Kasumi-1 (cell line): Measurements from ENCODE around the gene DDX19B.
"Not testable (repeated sequence)": the region's sequence is repeated elsewhere in the genome, so short reads cannot be mapped to it uniquely, and the experiment has no call there.

Experiments
- DNase-seq, 2 experiments: peaks; one replicate each; lab custom pipeline; 2025; lab: John Stamatoyannopoulos, UW

DDX19B gene

DNA sequence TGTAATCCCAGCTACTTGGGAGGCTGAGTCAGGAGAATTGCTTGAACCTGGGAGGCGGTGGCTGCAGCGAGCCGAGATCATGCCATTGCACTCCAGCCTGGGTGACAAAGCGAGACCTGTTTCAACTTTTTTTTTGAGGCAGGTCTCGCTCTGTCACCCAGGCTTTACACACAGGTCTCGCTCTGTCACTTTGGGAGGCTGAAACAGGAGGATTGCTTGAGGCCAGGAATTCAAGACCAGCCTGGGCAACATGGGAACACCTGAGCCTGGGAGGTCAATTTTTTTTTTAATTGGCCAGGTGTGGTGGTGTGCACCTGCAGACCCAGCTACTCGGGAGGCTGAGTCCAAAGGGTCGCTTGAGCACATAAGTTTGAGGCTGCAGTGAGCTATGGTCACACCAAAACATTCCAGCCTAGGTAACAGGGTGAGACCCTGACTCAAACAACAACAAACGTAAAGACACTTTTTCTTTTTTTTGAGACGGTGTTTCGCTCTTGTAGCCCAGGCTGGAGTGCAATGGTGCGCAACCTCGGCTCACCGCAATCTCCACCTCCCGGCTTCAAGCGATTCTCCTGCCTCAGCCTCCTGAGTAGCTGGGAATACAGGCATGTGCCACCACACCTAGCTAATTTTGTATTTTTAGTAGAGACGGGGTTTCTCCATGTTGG is 11.5 kb upstream of the DDX19B start:
- not testable (repeated sequence) for DNase-seq

DNA sequence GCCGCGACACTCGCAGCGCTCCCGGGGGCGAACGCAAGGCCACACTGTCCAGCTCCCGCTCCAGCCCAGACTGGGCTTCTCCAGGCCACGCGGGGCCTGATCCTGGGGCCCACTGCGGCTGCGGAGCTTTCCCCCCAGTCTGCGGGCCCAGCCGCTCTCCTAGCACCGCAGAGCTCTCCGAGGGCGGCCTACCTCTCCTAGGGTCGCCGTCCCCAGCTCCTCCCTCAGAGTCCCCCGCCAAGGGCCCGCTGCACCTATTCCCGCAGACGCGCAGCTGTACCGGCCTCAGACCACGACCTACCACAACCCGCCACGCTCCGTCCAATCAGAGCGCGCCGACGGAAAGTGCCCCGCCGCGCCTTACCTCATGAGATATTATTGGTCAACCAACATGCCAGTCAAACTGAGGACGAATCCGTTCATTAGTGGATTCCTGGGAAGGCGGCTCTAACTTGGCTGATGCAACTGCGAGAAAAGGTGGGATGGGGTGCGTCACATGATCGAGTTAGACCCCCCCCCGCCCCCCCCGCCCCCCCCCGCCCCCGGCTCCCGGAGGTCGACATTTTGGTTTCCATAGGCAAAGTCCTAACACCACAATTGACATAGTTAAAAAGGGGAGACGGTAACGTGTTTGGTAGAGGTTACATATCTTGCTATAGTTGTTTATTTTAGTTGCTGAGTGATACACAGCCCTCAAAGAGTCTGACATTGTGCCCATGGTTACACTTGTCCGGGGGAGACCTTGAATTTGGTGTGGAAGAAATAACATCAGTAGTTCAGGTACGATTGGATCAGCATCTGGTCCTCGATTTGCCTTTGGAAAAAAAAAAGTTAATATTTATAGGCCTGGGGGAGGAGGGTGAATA is 9.5 kb upstream of the DDX19B start, which contains the start of gene AARS1:
AARS1 (minus strand) TSS at position 278 of the 866 bp plus-strand sequence. CDS start 6,743 bp downstream, outside the sequence.
- peak; percentile 97 to 99 for DNase-seq

DNA sequence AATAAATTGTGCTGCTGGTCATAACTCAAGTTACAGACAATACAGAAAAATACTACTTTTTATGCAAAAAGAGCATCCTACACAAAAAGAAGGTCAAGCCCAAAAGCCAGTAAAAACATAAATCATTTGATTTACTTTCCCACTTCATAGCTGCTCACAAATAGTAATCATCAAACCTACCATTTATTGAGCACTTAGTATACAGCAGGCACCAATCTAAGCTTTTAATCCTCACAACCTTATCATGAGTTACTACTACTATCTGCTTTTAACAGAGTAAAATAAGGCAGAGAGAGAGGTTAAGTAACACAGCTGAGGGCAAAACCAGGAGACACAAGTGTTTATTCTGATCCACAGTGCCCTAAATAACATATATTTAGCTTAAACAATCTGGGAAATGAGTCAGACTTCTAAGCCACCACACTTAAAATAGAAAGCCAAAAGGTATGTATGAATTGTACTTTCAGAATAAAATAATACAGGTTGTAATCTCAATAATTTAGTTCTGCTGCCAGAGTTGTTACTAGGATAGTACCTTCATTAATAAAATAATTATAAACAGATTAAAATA is 8.0 kb upstream of the DDX19B start:
- DNase-seq = no peak

DNA sequence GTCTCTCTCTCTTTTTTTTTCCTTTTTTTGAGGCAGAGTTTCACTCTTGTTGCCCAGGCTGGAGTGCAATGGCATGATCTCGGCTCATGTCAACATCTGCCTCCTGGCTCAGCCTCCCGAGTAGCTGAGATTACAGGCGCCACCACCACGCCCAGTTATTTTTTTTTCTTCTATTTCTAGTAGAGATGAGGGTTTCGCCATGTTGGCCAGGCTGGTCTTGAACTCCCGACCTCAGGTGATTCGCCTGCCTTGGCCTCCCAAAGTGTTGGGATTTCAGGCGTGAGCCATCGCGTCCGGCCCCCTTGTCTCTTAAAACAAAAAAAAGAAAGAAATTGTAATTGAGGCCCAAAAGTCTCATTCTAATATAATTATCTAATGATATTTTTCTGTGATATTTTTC is 6.8 kb upstream of the DDX19B start:
- DNase-seq = not testable (repeated sequence)

DNA sequence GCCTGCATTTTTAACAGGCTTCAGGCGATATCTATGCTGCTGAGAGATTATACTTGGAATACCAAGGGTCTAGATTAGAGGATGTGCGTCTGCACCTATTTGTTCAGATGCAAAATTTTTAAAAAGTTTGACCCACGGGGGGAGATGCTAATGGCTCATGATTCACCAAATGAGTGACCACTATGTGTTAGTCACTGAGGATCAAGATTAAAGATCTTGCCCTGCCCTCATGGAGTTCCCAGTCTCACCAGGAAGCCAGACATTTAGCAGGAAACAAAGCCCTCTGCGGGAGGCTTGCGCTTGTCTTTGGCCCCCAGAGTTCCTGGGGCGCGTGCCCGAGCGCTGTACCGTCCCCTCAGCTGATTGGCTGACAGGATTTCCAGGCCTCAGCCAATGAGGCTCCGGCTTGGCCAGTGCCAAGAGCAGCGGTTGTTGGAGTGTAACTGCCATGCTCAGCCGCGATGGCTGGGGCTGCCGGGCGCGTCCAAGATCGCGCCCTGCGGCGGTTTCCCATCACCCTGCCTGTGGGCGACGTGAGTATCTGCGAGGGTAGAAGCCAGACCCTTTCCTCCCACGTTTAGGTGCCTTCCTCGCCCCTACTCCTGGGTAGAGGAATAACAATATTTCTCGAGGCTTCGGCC is 4.5 kb upstream of the DDX19B start:
- DNase-seq = no peak

DNA sequence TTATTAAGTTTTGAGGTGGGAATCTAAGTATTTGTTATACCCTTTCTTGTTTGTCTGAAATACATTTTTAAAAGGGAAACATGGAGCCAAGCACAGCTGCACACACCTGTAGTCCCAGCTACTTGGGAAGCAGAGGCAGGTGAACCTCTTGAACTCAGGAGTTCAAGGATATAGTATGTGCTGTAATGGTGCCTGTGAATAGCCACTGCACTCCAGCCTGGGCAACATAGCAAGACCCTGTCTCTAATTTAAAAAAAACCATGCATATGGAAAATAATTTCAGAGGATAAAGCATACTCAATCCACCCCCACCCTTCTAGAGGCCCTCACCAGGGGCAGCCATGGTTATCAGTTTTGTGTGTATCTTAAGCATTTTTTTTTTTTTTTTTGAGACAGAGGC is 3.4 kb upstream of the DDX19B start:
- DNase-seq = no peak

DNA sequence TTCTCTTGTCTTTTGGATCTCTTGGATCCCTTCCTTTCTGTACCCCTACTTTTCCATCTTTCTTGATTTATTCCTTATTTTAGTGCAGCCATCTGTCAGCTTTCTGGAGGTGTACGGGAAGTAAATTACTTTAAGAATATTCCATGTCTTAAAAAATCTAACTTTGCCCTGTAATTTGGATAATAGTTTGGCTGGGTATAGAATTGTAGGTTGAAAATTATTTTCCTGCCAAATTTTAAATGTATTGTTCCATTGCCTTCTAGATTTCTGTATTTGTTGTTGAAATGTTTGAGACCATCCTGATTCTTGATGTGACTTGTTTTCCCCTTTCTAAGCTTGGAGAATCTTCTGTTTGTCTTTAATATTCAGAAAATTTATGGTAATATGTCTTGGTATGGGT is 2.1 kb downstream of the DDX19B start:
- DNase-seq = no peak

DNA sequence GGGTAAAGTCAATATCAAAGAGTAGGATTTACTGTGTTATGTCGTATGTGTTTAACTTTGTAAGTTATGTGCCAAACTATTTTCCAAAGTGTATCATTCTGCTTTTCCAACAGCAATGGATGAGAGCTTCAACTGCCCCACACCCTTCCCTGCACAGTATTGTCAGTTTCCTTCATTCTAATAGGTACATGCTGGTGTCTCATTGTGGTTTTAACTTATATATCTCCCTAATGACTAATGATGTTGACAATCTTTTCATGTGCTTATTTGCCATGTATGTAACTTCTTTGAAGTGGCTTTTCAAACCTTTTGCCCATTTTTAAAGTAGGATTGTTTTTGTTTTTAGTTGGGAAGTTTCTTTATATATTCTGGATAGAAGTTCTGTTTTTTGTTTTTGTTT is 3.8 kb downstream of the DDX19B start:
- DNase-seq = no peak

DNA sequence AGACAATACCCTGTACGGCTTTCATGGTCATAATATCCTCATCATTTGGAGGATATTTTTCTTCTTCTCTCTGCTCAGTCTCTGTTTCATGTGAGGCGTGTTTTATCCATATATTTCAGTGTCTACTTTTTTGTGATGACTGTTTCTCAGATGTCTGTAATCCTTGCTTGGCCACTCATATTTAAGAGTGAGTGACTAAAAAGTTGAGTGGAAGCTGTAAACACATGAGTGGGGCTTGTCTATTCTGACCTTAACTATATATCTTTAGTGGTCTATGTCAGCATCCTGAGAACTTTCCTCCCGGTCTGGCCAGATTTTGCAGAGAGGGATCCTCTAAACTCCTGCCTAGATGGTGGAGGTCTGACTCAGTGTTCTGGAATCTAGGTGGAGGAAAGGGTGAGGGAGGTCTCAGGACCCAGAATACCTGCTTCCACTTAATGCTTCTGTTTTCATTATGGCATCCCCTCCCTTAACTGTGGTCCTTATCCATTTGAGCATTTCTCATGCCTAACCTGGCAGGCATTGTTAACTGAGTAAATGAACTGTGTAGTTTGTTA is 6.0 kb downstream of the DDX19B start:
- DNase-seq = no peak

DNA sequence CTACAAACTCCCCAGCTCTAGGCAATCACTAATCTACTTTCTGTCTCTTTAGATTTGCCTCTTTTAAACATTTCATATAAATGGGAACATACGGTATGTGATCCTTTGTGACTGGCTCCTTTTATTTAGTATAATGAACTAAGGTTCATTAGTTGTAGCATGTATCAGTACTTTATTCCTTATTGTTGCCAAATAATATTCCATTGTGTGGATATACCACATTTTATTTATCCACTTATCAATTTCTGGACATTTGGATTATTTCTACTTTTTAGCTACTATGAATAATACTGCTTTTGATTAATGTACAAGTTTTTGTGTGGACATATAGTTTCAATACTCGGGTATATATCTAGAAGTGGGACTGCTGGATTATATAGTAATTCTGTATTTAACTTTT is 7.9 kb downstream of the DDX19B start:
- DNase-seq = no peak

DNA sequence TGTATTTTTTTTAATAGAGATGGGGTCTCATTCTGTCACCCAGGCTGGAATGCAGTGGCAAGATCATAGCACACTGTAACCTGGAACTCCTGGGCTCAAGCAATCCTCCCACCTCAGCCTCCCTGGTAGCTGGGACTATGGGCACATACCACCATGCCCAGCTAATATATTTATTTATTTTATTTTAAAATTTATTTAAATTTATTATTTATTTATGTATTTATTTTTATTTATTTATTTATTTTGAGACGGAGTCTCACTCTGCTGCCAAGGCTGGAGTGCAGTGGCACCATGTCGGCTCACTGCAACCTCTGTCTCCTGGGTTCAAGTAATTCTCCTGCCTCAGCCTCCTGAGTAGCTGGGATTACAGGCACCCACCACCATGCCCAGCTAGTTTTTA is 8.7 kb downstream of the DDX19B start:
- DNase-seq = not testable (repeated sequence)

DNA sequence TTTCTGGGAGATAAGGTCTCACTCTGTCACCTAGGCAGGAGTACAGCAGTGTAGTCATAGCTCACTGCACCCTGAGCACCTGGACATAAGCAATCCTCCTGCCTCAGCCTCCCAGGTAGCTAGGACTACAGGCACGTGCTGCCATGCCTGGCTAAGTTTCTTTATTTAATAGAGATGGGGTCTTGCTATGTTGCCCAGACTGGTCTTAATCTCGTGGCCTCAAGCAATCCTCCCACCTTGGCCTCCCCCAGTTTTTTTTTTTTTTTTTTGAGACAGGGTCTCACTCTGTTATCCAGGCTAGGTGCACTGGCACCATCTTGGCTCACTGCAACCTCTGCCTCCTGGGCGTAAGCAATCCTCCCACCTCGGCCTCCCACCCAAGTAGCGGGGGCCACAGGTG is 21.1 kb downstream of the DDX19B start:
- no peak for DNase-seq

DNA sequence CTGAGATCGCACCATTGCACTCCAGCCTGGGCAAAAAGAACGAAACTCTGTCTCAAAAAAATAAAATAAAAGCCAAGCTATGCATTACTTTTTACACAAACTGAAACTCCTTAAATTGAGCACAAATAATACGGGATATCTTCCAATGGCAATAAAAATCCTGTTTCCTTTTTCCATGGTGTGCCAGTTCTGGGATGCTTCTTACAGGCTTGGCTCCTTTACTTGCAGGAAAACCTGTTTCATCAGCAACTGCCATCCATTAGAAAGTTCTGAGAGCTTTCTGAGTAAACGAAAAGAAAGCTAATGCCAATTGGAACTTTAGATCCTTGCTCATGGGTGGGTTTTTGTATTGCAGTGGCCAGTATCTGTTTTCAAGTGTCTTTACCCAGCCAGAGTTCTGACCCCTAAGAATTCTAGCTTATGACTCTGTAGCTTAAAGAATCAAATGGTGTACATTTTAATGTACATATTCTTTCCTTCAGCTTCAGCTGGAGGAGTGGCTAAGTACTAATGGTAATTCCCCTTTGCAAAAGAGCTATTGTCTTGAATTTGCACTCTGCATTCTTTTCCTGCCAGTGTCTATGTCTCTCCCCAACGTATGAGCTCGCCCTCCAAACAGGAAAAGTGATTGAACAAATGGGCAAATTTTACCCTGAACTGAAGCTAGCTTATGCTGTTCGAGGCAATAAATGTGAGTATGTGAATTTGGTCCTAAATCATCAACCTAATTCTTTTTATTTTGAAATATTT is 26.2 kb downstream of the DDX19B start:
- no peak for DNase-seq

DNA sequence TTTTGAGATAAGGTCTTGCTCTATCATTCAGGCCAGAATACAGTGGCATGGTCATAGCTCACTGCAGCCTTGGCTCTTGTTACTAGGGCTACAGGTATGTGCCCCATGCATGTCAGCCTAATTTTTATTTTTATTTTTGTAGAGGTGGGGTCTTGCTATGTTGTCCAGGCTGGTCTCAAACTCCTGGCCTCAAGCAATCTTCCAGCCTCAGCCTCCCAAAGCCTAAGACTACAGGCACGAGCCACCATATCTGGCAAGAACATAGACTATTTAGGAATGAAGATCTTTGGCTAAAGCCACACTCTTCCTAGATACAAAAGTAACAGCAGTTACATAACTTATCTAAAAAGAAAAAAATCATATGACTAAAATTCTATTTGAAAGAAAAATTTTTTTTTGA is 32.1 kb downstream of the DDX19B start:
- no peak for DNase-seq

DNA sequence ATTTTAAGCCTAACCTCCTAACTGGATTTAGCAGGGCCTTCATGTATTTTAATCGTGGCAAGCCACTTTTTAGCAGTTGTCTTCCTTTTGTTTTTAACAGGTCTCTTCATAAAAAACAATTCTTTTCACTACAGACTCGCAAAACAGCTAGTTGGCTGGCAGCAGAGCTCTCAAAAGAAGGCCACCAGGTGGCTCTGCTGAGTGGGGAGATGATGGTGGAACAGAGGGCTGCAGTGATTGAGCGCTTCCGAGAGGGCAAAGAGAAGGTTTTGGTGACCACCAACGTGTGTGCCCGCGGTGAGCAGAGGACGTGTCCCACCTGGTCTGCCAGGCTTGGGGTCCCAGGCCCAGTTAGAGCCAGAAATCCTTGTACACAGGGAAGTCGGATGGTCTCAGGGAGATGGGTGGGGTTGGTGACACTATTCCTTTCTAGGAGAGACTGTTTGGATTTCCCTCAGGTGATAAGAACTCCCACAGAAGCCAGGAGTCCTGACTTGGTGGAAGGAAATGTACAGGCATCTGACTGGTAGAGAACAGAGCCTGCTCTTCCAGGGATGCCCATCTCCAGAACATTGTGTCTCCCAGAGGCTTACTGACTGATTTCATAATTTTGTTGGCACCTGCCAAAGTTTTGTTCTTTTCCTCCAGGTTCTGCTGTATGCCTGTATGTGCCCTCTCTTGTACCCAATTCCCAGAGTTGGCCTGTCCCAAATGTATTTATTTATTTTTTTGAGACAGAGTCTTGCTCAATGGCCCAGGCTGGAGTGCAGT is 32.8 kb downstream of the DDX19B start:
- DNase-seq = peak in 1 of 2 experiments; percentile 6

DNA sequence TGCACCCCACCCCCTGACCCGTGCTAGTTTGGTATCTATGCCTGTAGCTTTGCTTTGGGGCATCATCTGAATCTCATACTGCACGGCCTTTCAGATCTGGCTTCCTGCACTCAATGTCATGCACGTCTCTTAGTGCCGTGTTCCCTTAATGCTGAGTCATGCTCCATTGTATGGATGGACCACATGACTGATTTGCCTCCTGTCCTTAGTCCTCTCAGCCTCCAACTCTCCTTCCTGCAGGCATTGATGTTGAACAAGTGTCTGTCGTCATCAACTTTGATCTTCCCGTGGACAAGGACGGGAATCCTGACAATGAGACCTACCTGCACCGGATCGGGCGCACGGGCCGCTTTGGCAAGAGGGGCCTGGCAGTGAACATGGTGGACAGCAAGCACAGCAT is 33.7 kb downstream of the DDX19B start:
- DNase-seq = not testable (repeated sequence)

DNA sequence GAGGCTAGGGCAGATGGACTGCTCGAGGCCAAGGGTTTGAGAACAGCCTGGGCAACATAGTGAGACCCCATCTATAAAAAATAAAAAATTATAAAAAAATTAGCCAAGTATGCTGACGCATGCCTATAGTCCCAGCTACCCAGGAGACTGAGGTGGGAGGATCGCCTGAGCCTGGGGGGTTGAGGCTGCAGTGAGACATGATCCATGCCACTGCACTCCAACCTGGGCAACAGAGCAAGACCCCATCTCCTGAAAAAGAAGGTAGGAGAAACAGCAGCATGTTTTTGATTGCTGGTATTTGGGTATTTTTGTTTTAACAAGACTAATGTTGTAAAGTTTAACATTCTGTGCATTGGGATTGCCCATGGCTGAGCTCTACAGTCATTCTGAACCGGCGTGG is 38.8 kb downstream of the DDX19B start:
- no peak for DNase-seq

DNA sequence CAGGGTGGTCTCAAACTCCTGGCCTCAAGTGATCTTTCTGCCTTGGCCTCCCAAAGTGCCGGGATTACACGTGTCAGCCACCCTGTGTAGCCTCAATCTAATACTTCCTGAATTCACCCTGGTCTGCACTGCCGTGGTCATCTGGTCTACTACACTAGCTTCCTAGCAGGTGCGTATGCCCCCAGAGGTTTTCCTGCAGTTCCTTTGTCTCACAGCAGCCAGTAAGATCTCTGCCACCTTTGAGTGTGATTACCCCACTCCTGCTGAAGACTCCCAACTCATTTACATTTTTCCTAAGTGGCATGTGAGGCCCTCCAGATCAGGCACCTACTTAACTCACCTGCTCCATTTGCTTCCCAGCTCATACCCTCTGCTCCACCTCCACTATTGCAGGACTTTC is 42.6 kb downstream of the DDX19B start:
- DNase-seq = no peak

DNA sequence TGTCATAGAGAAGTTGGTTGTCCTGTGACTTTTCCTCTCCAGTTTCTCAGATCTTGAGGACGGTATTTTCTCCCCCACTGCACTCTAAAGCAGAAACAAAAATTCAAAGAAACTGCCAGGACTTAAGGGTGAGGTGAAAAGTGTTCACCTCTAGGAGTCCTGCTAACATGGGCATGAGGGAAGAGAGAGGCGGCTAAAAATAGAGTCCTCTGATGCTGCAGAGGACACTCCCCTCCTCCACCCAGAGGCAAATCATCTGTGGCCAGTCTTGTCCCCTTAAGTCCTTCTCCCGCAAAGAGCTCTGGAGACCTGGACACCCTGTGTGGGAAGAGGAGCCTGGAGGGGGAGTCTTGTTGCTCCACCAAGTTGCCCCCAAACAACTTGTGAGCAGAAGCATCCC is 43.0 kb downstream of the DDX19B start:
- no peak for DNase-seq

DNA sequence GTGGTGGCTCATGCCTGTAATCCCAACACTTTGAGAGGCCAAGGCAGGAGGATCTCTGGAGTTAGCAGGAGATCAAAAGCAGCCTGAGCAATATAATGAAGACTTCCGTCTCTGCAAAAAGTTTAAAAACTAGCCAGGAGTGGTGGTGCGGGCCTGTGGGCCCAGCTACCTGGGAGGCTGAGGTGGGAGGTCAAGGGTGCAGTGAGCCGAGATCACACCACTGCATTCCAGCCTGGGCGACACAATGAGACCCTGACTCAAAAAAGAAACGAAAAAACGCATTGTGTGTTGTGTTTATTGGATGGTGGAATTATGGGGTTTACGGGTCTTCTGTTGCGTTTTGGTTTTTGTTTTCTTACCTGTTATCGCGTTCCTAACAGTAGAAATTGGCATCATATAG is 46.9 kb downstream of the DDX19B start:
- no peak for DNase-seq

DNA sequence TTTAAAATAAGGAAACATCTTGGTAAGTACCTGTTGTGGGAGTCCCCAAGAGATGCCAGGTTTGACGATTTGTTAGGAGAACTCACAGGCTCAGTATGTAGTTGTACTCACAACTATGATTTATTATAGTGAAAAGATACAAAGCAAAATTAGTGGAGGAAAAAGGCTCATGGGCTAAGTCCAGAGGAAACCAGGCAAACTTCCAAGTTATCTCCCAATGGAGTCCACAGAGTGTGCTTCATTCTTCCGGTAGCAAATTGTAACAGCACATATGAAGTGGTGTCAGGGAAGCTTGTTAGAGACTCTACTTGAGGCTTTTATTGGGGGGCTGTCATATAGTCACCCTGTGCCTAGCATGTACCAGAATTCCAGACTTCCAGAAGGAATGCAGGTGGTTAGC is 50.0 kb downstream of the DDX19B start:
- DNase-seq = no peak
